Stimulated activated CD8-positive, alpha-beta memory T cell treated with anti-CD3 and anti-CD28 coated beads, Interleukin-7, amount 100 ng/mL, for 4 hours (primary cell): ENCODE results near the gene DNAJC1.
"Not testable (repeated sequence)": the region's sequence is repeated elsewhere in the genome, so short reads cannot be mapped to it uniquely, and the experiment has no call there.

Source experiments
- DNase-seq, 2 donors: peaks; one replicate each; pipeline ENCODE4 v3.0.0-alpha.2; 2020; ENCODE audit warnings: low read depth in 2 of 2

The DNAJC1 gene

DNA sequence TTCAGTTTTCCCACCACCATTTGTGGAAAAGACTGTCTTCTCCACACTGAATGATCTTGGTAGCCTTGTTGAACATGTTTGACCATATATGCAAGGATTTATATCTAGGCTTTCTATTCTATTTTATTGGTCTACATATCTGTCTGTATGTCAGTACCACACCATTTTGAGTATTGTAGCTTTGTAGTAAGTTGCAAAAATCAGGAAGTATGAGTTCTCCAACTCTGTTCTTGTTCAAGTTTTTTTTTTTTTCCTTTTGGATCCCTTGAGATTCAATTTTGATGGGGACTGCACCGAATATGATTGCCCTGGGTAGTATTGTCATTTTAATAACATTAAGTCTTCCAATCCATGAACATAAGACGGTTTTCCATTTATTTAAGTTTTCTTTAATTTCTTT lies 176.8 kb downstream of the DNAJC1 start:
- DNase-seq = no peak

DNA sequence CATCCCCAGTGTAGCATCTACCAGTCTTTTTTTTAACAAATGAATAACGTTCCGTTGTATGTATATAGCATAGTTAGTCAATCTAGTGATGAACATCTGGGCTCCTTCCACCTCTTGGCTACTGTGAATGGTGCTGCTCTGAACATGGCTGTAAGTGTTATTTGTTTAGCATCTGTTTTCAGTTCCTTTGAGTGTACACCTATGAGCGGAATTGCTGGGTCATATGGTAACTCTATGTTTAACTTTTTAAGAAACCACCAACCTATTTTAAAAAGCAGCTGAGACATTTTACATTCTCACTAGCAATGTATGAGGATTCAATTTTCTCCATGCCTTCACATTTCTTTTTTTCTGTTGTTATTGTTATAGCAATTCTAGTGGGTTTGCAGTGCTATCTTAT lies 178.2 kb downstream of the DNAJC1 start:
- no peak for DNase-seq

DNA sequence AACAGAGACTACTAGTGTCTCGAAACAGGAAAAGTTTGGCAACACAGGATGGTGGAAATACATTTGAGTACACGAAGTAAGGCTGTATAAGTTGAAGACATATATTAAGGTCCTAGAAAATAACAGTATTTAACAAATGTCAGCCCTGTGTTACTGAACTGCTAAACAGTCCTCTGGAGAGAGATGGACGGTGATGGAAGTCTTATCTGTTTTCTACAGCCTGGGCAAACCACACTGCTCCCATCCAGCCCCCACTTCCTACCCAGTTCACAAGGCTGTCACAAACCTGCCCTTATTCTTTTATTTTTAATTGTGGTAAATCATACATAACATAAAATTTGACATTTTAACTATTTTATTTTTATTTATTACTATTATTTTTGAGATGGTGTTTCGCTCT lies 179.1 kb downstream of the DNAJC1 start:
- DNase-seq = no peak

DNA sequence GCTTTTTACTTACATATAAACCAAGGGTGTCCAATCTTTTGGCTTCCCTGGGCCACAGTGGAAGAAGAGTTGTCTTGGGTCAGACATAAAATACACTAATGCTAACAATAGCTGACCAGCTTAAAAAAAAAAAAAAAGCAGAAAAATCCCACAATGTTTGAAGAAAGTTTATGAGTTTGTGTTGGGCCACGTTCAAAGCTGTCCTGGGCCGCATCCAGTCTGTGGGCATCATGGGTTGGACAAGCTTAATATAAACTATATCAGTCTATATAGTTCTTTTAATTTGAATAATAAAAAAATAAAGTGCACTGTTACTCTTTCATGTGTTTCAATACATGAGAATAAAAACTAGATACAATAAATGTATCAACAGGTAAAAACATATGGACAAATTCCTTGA lies 179.9 kb downstream of the DNAJC1 start:
- no peak for DNase-seq

DNA sequence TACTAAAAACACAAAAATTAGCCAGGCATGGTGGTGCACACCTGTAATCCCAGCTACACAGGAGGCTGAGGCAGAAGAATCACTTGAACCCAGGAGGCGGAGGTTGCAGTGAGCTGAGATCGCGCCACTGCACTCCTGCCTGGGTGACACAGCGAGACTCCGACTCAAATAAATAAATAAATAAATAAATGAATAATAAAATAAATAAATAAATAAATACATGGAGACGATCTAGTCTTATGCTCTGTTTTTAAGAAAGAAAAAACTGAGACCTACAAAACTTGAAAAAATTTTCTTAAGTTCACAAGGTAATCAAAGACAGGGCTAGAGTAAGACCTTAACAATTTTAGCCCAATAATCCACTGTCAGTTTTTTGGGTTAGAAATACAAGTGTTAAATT lies 181.3 kb downstream of the DNAJC1 start:
- DNase-seq = not testable (repeated sequence)

DNA sequence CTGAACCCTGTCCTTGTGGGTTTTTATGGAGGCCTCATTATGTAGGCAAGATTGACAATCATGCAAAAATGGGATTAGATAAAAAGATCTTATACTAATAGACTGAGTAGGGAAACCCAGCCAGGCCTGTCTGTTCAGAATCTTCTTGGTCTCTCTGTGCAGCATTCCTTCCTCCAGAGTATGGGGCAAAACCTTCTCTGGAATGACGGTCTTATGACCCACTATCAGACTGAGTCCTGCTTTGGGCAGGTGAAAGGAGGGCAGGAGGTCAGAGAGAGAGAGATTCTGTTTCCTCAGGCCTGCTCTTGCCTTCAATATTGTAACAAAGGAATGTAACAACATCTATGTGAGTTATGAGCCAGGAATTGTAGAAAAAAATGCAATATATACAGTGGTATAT lies 182.6 kb downstream of the DNAJC1 start:
- DNase-seq = no peak

DNA sequence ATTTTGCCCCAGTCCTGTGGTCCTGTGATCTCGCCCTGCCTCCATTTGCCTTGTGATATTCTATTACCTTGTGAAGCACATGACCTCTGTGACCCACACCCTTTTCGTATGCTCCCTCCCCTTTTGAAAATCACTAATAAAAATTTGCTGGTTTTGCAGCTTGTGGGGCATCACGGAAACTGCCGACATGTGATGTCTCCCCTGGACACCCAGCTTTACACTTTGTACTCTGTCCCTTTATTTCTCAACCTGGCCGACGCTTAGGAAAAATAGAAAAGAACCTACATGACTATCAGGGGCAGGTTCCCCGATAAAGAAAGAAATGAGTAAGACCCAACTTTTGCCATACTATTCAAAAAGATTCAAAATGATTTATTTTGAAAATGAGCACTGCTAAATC lies 185.1 kb downstream of the DNAJC1 start:
- not testable (repeated sequence) for DNase-seq

DNA sequence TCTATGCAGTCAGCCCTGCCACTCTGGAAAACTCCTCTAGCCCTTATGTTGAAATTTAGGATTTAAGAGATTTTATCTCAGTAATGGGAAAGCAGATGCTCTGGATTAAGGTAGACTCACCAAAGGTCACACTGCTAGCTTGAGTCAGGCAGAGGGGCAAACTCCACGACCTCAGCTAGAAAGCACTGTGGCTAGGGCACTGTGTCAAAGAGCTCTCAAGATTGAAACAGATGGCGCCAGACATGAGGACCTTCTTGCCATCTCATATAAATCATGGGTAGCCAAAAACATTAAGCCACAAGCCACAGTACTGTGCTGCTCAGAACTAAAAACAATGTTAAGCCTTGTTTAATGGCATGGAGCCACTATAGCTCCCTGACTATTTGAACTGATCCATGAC lies 188.7 kb downstream of the DNAJC1 start:
- no peak for DNase-seq

DNA sequence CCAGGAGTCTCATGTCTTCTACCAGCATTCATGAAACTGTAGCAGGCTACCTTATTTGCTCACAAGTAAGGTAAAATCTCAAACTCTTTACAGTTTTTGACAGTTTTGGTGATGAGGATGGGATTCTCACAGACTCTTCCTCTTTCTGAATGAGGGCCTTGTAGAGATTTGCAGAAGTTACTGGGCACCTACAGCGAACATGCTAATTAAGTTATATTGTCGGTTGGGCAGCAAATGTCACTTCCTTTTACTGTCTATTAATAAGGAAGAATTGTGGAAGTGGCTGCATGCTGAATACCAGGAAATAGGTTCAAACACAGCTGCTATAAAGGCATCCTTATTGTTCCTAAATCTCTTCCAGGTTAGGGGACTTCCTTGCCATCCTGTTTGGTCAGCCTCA lies 189.6 kb downstream of the DNAJC1 start:
- no peak for DNase-seq

DNA sequence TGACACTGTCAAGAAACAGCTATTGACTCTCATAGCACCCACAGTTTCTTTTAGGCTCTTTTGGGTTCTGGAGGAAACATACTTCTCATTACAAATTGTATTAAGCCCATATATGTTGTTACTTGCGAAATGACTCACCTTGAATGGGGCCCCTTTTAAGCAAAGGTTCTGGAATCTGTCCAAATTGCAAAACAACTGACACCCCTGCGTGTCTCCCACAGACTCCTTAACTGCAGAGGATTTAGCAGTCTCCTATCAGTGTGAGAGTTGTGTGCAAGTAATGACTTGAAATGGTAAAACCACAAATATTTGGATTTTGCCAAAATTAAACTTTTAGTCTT lies 192.3 kb downstream of the DNAJC1 start:
- DNase-seq = no peak

DNA sequence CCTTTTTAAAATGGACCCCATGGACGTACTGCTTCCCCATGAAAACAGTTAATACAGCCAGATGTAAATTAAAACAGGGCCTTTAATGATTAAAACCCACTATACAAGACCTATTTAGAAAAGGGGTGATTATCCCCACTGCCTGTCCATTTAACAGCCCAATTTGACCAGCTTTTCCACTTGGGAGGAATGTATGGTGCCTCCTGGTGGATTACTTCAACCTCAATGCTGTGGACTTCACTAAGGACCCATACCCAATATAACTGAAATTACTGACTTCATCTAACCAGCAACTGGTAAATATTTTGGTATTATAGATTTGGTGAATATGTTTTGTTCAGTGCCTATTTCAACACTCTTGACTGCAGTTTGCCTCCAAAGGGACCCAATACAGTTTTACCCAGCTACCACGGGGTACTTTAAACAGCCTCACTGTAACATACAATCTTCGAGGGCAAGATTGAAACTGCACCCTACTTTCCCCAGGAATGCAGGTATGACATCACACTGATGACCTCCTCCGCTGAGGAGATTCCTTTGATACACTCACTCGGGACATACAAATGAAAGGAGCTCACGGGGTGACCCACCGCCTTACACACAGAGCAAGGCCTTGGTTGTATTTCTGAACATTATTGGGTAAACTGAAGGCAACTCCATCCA lies 192.8 kb downstream of the DNAJC1 start:
- no peak for DNase-seq

DNA sequence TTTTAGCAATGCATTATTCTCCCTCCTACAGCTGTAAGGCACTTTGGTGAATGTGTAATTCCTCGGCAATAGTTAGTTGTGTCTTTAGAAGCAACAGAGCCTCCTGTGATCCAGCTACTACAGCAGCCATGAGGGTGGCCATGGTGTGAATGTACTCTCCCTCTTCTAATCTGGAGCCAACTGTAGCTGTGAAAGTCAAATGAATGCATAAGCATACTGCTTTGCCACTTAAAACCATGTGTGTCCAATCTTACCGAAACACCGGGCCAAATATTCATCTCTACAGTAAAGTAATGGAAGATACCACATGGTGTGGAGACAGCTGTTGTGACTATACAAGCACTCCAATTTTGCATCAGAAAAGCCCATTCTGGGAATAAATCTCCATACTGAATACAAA lies 195.0 kb downstream of the DNAJC1 start:
- DNase-seq = no peak

DNA sequence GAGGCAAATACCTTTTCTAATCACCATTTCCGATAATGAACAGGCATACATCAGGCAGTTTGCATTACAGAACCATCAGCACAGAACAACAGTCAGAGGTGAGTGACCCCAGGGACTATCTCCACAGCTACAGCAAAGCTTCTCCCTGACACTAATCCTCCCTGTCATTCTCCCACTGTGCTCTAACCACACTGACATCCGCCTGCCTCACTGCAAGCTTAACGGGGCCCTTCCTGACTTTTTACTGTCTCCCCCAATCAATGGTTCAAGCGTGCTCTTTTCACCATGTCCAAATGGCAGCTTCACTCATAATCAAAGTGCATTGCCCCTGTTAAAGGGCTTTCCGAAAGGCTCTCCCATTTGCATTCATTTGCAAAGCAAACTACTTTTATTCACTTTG lies 196.3 kb downstream of the DNAJC1 start:
- no peak for DNase-seq

DNA sequence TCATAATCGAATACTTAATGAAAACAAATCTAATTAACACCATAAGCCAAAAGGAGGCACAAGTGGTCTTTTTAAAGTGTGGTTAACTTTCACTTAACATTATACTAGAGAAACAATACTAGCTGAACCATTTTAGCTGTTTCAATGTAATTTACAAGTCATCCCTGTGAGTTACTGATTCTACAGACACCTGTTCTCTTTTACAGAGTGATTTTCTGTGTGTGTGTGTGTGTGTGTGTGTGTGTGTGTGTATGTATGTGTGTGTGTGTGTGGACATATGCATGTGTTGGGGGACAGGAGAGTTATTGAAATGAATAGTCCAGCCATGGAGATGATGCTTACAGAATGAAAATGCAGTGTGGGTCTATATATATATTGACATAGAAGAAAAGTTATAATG lies 200.2 kb downstream of the DNAJC1 start:
- DNase-seq = no peak

DNA sequence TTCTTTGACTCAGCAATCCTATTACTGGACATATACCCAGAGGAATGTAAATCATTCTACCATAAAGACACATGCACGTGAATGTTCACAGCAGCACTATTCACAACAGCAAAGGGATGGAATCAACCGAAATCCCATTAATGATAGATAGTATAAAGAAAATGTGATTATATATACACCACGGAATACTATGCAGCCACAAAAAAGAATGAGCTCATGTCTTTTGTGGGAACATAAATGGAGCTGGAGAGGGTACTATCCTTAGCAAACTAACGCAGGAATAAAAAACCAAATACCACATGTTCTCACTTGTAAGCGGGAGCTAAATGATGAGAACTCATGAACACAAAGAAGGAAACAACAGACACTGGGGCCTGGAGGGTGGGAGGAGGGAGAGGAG lies 201.9 kb downstream of the DNAJC1 start:
- DNase-seq = no peak

DNA sequence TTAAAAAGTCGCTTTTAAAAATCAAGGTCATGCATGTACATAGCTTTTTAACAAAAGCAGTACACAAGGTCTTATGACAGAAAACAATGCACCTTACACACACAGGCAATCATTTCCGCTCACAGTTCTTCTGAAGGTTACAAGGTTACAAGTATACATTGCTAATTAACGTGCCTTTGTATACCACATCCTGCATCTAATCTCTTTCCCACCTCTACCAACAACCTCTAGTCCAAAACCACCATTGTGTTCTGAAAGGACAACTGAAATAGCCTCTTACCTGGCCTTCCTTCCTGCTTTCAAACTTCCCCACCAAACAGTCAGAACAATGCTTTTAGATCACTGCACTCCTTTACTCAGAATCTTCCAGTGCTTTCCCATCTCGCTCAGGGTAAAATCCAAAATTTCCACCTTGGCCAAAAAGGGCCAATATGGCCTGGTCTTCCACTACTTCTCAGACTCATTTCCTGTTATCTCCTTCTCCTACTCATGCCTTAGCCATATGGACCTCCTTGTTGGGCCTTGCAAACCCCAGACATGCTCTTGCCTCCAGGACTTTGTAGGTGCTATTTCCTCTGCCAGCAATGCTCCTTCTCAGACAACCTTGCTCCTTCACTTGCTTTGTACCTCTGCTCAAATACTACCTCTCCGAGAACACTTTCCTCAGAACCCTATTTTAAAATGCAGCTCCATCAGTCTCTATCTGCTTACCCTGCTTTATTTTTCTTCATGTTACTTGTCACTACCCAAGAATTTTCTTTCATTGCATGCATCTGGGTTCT lies 205.4 kb downstream of the DNAJC1 start:
- no peak for DNase-seq

DNA sequence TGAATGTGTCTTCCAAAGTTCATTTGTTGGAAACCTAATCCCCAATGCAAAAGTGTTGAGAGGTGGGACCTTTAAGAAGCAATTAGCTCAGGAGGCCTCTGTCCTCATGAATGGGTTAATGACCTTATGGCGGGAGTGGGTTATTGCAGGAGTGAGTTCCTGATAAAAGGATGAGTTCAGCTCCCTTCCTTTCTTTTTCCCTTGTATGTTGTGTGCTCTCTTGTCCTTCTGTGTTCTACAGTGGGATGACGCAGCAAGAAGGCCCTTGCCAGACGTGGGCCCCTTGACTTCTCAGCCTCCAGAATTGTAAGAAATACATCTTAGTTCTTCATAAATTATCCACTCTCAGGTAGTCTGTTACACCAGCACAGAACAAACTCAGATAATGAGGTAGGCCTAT lies 206.0 kb downstream of the DNAJC1 start:
- no peak for DNase-seq

DNA sequence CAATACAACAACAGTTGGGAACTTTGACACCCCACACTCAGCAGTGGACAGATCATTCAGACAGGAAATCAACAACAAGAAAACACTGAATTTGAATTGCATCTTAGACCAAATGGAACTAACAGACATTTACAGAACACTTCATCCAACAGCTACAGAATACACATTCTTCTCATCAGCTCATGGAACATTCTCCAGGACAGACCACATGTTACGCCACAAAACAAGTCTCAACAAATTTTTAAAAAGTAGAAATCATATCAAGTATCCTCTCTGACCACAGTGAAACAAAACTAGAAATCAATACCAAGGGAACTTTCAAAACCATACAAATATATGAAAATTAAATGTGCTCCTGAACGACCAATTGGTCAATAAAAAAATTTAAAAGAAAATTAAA lies 212.3 kb downstream of the DNAJC1 start:
- no peak for DNase-seq

DNA sequence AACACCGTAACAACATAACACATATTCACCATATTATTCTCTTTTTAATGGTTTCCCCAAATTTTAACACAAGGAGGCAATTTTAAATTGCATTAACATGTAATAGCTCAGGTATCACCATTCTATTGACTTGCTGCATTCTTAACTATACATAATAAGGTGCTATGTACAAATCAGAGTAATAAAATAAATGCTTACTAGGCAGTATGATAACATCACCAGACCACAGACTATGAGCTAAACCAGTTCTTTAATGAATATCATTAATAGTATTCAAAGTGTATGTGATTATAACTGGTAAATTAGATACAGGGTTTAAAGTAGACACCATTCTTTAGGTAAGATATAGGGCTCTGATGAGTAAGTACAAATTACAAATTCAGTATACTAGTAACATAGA lies 226.6 kb downstream of the DNAJC1 start:
- no peak for DNase-seq

DNA sequence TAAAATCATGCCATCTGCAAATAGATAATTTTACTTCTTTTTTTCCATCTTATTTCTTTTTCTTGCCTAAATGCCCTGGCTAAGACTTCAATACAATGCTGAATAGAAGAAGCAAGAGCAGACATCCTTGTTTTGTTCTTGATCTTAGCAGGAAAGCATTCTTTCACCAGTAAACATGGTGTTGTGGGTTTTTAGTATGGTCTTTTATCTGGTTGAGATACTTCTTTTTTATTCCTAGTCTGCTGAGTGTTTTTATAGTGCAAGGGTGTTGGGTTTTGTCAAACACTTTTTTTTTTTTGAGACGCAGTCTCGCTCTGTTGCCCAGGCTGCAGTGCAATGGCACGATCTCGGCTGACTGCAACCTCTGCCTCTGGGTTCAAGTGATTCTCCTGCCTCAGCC lies 232.3 kb downstream of the DNAJC1 start:
- DNase-seq = no peak

DNA sequence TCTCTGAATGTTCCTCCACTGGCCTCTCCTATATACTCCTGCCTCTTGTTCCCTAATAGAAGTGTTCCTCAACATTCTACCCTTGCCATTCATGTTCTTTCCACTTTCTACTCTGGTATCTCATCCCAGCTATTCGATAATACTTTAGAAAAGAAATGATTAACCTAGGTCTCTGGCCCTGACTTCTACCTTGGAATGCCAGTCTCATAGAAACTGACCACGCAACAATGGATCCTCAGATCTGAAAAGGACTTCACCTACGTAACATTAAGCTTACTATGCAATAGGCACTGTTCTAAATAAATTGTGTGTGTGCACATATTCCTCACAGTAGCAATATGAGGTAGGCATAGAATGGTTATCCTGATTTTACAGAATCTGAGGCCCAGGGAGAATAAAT lies 234.5 kb downstream of the DNAJC1 start:
- DNase-seq = no peak

DNA sequence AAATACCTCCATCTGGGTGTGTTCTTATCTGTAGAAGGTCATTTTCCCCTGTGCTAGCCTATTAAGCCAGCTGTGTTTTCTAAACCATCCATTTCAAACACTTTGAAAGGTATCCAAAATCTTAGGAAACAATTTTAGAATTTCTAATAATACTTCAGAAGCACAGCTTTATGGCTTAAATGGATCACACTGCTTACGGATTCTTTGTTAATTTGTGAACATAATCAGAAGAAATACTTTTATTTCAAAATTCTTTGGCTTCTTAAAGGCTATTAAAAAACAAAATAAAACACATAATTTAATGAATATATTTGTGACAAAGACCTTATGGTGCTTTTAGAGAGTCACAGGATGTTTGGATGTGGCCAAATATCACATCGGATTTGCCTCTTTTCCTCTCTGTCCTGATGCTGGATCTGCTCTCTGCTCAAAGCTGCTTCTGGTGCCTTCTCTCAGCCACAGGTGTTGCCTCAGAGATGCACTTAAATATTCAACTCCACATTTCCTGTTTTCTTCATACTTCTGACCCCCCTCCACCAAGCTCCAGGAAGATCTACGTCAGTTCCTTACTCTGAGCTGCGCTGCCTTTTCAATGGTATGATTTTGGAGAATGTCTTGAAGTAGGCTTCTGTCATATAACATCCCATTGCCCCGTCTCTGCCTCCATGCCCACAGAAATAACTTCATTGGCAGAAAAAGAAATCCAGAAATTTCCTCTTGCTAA lies 238.9 kb downstream of the DNAJC1 start:
- DNase-seq = no peak

DNA sequence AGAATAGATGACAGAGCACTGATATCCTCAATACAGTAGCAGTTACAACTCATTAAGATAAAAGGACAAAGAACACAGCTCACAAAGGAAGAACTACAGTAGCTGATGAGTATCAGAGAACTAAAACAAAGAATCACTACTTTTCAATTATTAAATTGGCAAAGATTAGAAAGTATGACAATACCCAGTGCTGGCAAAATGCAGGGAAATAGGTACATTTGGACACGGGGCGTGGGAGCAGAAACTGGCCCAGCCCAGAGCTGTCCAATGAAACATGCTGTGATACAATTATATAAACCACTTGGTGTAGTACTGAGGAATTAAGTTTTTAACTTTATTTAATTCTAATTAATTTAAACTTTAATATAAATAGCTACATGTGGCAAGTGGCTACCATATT lies 243.2 kb downstream of the DNAJC1 start:
- DNase-seq = no peak
